ENCODE measurements around the gene DGKI.

DGKI gene

DNA sequence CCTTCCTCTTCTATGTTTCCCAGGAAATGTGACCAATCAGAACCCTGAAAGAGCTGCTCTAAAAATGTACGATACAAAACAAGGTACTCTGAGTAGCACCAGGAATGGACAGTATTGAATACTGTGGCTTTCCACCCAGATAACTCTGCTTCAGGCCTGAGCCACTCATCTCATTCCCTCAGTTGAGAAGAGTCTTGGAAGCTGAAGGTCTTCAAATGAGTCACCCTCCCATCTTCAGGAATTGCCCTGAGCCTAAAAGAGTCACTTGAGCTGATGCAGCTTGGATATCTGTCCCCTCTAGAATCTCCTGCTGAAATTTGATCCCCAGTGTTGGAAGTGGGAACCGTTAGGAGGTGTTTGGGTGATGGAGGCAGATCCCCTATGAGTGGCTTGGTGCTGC, 210.4 kb downstream of the DGKI start:
- DNase-seq (ENCODE audit: extremely low spot score) = no peak
- CTCF ChIA-PET = interaction anchor here (0.6 to 2.6 kb wide), 2 partner anchors 10 to 268 kb away, joined by 3 to 11 read pairs; no protein-coding TSS in a partner anchor
- POLR2A ChIA-PET = no interaction called here
- no peak for TF ChIP-seq FOXK2 (IDR thresholded peaks at IDR 0.05)
- no peak for TF ChIP-seq ZNF384 (IDR thresholded peaks at IDR 0.05)
- no peak for TF ChIP-seq PKNOX1 (IDR thresholded peaks at IDR 0.05)
- no peak for TF ChIP-seq CTBP1 (IDR thresholded peaks at IDR 0.05; ENCODE audit: borderline replicate concordance)
- no peak for TF ChIP-seq ELF4 (IDR thresholded peaks at IDR 0.05)
- TF ChIP-seq SUZ12 (IDR thresholded peaks at IDR 0.05) = no peak

DNA sequence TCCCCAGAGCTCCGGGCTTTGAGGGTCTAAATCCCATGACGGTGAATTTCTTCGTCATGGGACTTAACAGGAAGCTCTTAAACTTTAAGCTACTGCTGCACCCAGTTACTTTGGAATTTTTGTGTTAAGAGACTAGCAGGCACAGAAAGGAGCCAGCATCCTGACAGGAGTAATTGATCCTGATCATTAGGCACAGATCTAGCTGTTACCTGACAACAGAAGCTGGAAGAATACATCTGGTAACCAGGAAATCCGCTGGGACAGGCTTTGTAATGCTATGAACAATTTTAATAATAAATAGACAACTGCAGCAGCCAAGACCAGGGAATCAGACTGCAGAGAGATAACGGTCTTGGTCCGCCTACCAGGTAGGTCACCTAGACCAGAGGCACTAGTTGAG, 210.9 kb downstream of the DGKI start:
- TF ChIP-seq LEF1 (IDR thresholded peaks at IDR 0.05; ENCODE audit: borderline replicate concordance) (no peak), ARNT (IDR thresholded peaks at IDR 0.05) (no peak), FOXM1 (IDR thresholded peaks at IDR 0.05; ENCODE audit: borderline replicate concordance) (no peak), FOXK2 (IDR thresholded peaks at IDR 0.05) (no peak), L3MBTL2 (conservative IDR thresholded peaks at IDR 0.05) (no peak), SUZ12 (IDR thresholded peaks at IDR 0.05) (no peak), HDGF (IDR thresholded peaks at IDR 0.05; ENCODE audit: borderline replicate concordance) (no peak), NFRKB (IDR thresholded peaks at IDR 0.05) (no peak), ZNF384 (IDR thresholded peaks at IDR 0.05) (no peak), BHLHE40 (IDR thresholded peaks at IDR 0.05; ENCODE audit: borderline replicate concordance) (no peak), CTBP1 (IDR thresholded peaks at IDR 0.05; ENCODE audit: borderline replicate concordance) (no peak), TARDBP (IDR thresholded peaks at IDR 0.05) (no peak), ELF4 (IDR thresholded peaks at IDR 0.05) (no peak)
- ChIA-PET CTCF (interaction anchor here (0.6 to 2.6 kb wide), 2 partner anchors 9 to 268 kb away, joined by 3 to 11 read pairs; no protein-coding TSS in a partner anchor), POLR2A (no interaction called here)
- DNase-seq (ENCODE audit: extremely low spot score) = no peak

DNA sequence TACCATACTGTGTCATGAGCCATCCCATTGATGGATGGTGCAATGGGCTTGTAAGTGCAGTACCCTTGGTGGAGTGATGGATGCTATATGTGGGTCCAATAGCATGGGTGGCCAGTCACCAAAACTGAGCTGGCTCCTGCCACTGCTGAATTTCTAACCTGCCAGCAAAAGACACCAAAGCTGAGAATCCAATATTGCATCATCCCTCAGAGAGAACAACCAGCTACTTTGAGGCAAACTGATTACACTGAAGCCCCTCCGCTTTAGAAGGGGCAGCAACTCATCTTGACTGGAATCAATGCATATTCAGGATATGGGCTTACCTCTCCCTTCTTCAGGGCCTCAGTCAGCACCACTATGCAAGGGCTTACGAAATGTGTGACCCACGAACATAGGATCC, 211.6 kb downstream of the DGKI start:
- ChIA-PET POLR2A (no interaction called here), CTCF (interaction anchor here (2.6 kb wide), 1 partner anchor 9 kb away, joined by 11 read pairs; no protein-coding TSS in a partner anchor)
- TF ChIP-seq ELF4 (IDR thresholded peaks at IDR 0.05) (no peak), ZNF384 (IDR thresholded peaks at IDR 0.05) (no peak), ARNT (IDR thresholded peaks at IDR 0.05) (no peak), FOXK2 (IDR thresholded peaks at IDR 0.05) (no peak), FOXM1 (IDR thresholded peaks at IDR 0.05; ENCODE audit: borderline replicate concordance) (no peak), TARDBP (IDR thresholded peaks at IDR 0.05) (no peak), HDGF (IDR thresholded peaks at IDR 0.05; ENCODE audit: borderline replicate concordance) (no peak), L3MBTL2 (conservative IDR thresholded peaks at IDR 0.05) (no peak), BHLHE40 (IDR thresholded peaks at IDR 0.05; ENCODE audit: borderline replicate concordance) (no peak), SUZ12 (IDR thresholded peaks at IDR 0.05) (no peak), CTBP1 (IDR thresholded peaks at IDR 0.05; ENCODE audit: borderline replicate concordance) (no peak), LEF1 (IDR thresholded peaks at IDR 0.05; ENCODE audit: borderline replicate concordance) (no peak)
- DNase-seq (ENCODE audit: extremely low spot score) = no peak

GRCh38 chr7:137634356-137634755, 212.4 kb downstream of the DGKI start:
- CTCF ChIA-PET = interaction anchor here (2.6 kb wide), 1 partner anchor 8 kb away, joined by 11 read pairs; no protein-coding TSS in a partner anchor
- TF ChIP-seq FOXA1 (IDR thresholded peaks at IDR 0.05) (no peak), FOXK2 (IDR thresholded peaks at IDR 0.05) (no peak), TARDBP (IDR thresholded peaks at IDR 0.05) (no peak), BHLHE40 (IDR thresholded peaks at IDR 0.05; ENCODE audit: borderline replicate concordance) (no peak), SUZ12 (IDR thresholded peaks at IDR 0.05) (no peak), NFRKB (IDR thresholded peaks at IDR 0.05) (no peak), FOXM1 (IDR thresholded peaks at IDR 0.05; ENCODE audit: borderline replicate concordance) (no peak), ZNF384 (IDR thresholded peaks at IDR 0.05) (no peak), CTBP1 (IDR thresholded peaks at IDR 0.05; ENCODE audit: borderline replicate concordance) (no peak), ELF4 (IDR thresholded peaks at IDR 0.05) (no peak), LEF1 (IDR thresholded peaks at IDR 0.05; ENCODE audit: borderline replicate concordance) (no peak), PKNOX1 (IDR thresholded peaks at IDR 0.05) (no peak), L3MBTL2 (conservative IDR thresholded peaks at IDR 0.05) (no peak), ARNT (IDR thresholded peaks at IDR 0.05) (no peak), HDGF (IDR thresholded peaks at IDR 0.05; ENCODE audit: borderline replicate concordance) (no peak)
- POLR2A ChIA-PET = no interaction called here
- no peak for DNase-seq (ENCODE audit: extremely low spot score)

DNA sequence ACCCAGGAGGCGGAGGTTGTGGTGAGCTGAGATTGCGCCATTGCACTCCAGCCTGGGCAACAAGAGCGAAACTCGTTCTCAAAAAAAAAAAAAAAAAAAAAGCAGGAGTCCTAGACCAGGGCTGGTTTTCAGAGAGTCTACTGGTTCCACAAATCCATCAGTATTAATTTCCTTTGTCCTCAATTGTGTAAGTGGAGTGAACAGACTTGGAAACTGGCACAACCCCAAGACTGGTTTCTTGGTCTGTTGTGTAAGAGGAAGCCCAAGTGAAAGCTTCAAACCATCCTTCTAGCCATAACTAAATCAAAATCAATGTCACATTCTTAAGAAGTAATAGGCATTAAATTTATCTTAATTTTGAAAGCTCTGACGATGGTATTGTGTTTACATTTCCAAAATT, 213.6 kb downstream of the DGKI start:
- no peak for DNase-seq (ENCODE audit: extremely low spot score)
- ChIA-PET POLR2A (no interaction called here), CTCF (interaction anchor here (0.7 kb wide), 1 partner anchor 1815 kb away, joined by 4 read pairs; no protein-coding TSS in a partner anchor)
- TF ChIP-seq LEF1 (IDR thresholded peaks at IDR 0.05; ENCODE audit: borderline replicate concordance) = no peak
- no peak for TF ChIP-seq PKNOX1 (IDR thresholded peaks at IDR 0.05)
- TF ChIP-seq SUZ12 (IDR thresholded peaks at IDR 0.05) = no peak
- TF ChIP-seq CTBP1 (IDR thresholded peaks at IDR 0.05; ENCODE audit: borderline replicate concordance) = no peak
- TF ChIP-seq L3MBTL2 (conservative IDR thresholded peaks at IDR 0.05) = no peak
- TF ChIP-seq FOXM1 (IDR thresholded peaks at IDR 0.05; ENCODE audit: borderline replicate concordance) = no peak
- no peak for TF ChIP-seq FOXK2 (IDR thresholded peaks at IDR 0.05)
- TF ChIP-seq ARNT (IDR thresholded peaks at IDR 0.05) = no peak
- no peak for TF ChIP-seq BHLHE40 (IDR thresholded peaks at IDR 0.05; ENCODE audit: borderline replicate concordance)
- TF ChIP-seq FOXA1 (IDR thresholded peaks at IDR 0.05) = no peak
- no peak for TF ChIP-seq HDGF (IDR thresholded peaks at IDR 0.05; ENCODE audit: borderline replicate concordance)

- CTCF ChIA-PET = interaction anchor here (3.0 to 3.6 kb wide), 2 partner anchors 13 to 23 kb away, joined by 22 to 44 read pairs; no protein-coding TSS in a partner anchor
- POLR2A ChIA-PET = no interaction called here
- TF ChIP-seq FOXK2 (IDR thresholded peaks at IDR 0.05) (no peak), ZNF384 (IDR thresholded peaks at IDR 0.05) (no peak), SUZ12 (IDR thresholded peaks at IDR 0.05) (no peak), TARDBP (IDR thresholded peaks at IDR 0.05) (no peak), CTBP1 (IDR thresholded peaks at IDR 0.05; ENCODE audit: borderline replicate concordance) (no peak), SP1 (IDR thresholded peaks at IDR 0.05) (no peak), PKNOX1 (IDR thresholded peaks at IDR 0.05) (no peak), FOXM1 (IDR thresholded peaks at IDR 0.05; ENCODE audit: borderline replicate concordance) (no peak), LEF1 (IDR thresholded peaks at IDR 0.05; ENCODE audit: borderline replicate concordance) (no peak), L3MBTL2 (conservative IDR thresholded peaks at IDR 0.05) (no peak), HDGF (IDR thresholded peaks at IDR 0.05; ENCODE audit: borderline replicate concordance) (no peak)
- DNase-seq (ENCODE audit: extremely low spot score) = no peak
These were observed 218.6 kb downstream of the DGKI start for GRCh38 chr7:137628216-137628615.
